ENCODE measurements around the gene UBE2I.
"Not testable (repeated sequence)": the region's sequence is repeated elsewhere in the genome, so short reads cannot be mapped to it uniquely, and the experiment has no call there.

UBE2I gene

GRCh38 chr16:1314399-1315068, 5.1 kb downstream of the UBE2I start:
- no peak for DNase-seq (ENCODE audit: low spot score)

- no peak for DNase-seq (ENCODE audit: low spot score)
These were observed 5.9 kb downstream of the UBE2I start for GRCh38 chr16:1315081-1316032.

DNA sequence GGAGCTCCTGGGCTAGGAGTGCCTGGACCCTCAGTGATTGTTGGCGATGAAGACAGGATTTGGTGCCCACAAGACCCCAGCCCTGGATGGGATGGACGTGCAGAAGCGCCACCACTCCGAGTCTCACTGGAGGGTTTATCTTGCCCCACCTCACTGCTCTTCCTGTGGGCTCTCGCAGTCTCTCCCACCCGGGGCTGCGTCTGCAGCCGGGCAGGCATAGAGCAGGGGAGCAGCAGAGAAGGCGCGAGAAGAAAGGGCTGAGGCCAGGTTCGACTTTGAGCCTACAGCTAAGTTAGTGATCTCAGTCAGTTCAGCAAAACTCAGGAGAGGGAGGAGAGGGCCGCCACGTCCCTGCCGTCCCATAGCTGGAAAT, 6.6 kb downstream of the UBE2I start:
- DNase-seq (ENCODE audit: low spot score) = no peak

GRCh38 chr16:1317479-1318267, 8.2 kb downstream of the UBE2I start:
- no peak for DNase-seq (ENCODE audit: low spot score)

DNA sequence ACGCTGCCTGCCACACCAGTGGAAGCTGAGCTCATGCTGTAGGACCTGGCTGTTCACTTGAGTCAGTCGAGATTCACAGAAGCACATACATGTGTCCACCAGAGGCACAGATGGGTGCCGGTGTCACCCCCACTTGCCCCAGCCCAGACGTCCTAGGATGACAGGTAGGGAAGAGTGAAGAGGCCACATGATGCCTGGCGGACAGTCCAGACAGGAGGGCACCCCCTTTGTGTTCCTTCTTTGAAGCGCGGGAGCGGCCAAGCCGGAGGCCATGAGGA, 8.8 kb downstream of the UBE2I start:
- DNase-seq (ENCODE audit: low spot score) = no peak

DNA sequence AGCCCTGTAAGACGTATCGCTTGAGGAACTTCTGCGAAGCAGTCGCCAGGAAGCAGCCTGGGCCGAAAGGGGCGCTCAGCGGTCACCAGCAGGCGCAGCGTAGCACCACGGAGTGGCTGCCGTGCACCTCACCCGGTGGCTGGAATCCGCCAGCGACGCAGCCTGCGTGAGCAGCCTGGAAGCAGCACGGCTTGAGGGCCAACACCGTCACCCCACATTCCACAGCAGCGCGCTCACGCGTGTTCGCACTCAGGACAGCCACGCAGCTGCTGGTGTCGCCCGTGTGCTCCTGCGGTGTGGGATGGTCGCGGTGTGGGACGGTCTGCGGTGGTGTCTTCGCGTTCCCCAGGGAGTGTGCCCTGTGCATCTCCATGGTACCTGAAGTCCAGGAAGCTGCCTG, 9.6 kb downstream of the UBE2I start:
- DNase-seq (ENCODE audit: low spot score) = no peak

DNA sequence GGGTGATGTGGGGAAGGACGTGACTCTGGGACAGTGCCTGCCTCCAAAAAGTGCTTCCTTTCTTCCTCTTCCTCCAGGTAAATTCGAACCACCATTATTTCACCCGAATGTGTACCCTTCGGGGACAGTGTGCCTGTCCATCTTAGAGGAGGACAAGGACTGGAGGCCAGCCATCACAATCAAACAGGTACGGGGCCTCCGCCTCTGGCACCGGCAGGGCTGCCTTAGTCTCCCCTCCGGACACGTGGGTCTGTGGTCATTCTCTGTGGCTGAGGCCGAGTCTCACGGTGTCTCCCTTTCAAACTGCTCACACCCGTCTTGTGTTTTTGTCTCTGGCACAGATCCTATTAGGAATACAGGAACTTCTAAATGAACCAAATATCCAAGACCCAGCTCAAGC, 10.7 kb downstream of the UBE2I start:
- DNase-seq (ENCODE audit: low spot score) = no peak

DNA sequence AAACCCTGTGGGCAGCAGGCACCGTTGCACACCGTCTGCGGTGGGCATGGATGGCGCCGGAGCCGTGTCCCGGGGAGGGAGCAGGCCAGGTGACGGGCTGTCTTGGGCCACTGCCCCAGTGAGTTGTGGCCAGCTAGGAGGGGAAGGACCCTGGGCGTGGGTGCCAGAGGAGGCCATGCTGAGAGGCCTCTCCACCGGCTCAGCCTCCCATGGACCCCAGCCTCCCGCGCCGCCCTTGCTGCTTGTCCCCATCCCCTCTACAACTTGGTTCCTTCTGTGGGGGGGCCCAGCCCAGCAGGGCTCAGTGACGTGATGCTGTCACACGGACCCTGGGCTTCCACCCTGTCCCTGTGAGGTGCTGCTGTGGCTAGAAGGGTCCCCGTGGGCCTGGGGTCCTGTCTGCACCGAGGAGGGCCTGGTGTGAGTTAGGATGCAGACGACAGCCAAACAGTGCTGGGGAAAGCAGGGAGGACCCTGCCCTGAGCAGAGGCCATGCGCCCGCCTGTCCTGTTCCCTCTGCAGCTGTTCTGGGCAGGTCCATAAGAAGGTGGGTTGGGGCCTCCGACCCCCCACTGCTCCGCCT, 11.3 kb downstream of the UBE2I start:
- DNase-seq (ENCODE audit: low spot score) = no peak

GRCh38 chr16:1322407-1322806, 13.0 kb downstream of the UBE2I start:
- no peak for DNase-seq (ENCODE audit: low spot score)

GRCh38 chr16:1323296-1324239, 14.1 kb downstream of the UBE2I start:
- DNase-seq (ENCODE audit: low spot score) = no peak

- no peak for DNase-seq (ENCODE audit: low spot score)
These were observed 14.9 kb downstream of the UBE2I start for GRCh38 chr16:1324286-1324826.

- no peak for DNase-seq (ENCODE audit: low spot score)
These were observed 15.8 kb downstream of the UBE2I start for GRCh38 chr16:1325261-1325660.

DNA sequence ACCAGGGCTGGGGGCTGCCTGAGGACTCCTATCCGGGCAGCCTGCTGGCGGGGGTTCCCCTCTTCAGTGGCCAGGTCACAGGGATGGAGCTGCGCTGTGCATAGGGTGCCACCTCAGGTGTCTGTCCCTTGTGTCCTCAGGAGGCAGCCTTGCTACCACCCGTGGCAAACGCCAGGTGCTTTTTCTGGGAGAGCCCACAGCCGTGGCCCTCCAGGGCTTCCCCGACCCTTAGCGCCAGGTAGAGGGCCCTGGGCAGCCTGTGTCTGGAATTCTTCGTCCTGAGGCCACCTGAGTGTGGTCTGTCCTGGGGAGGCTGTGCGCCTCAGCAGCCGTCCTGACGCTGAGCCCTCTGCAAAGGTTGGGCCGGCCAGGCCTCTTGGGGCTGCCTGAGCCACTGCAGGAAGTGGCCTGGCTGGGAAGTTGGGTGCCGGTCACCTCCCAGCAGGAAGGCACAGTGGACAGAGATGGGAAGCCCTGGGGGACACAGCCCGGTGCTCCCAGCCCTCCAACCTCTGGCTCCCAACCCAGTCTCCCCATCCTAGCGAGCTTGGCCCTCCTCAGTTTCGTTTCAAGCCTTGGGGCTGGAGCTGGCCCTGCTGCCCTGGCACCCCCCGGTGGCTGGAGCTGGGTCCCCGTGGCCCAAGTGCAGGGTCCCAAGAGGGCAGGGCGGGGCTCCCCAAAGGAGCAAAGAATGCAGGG, 16.4 kb downstream of the UBE2I start:
- DNase-seq (ENCODE audit: low spot score) = no peak

GRCh38 chr16:1326391-1326790, 17.0 kb downstream of the UBE2I start:
- DNase-seq (ENCODE audit: low spot score) = no peak

- DNase-seq (ENCODE audit: low spot score) = no peak
These were observed 17.6 kb downstream of the UBE2I start for GRCh38 chr16:1326946-1327618.

DNA sequence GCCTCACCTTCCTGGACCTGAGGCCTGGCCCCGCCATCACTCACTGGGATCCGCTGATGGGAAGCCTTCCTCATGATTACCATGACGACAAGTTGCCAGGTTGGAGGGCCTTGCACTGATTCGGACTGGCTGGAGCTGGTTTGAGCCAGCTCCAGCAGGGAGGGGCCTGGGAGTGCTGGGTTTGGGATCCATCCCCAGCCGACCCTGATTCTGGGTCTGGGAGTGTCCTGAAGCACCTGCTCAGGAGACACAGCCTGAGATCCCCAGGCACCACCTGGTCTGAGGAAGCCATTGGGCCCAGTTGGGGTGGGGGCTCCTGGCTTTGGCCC, 18.1 kb downstream of the UBE2I start:
- no peak for DNase-seq (ENCODE audit: low spot score)

- DNase-seq (ENCODE audit: low spot score) = not testable (repeated sequence)
These were observed 18.7 kb downstream of the UBE2I start for GRCh38 chr16:1328136-1328535.

GRCh38 chr16:1328961-1329360, 19.5 kb downstream of the UBE2I start:
- not testable (repeated sequence) for DNase-seq (ENCODE audit: low spot score)

DNA sequence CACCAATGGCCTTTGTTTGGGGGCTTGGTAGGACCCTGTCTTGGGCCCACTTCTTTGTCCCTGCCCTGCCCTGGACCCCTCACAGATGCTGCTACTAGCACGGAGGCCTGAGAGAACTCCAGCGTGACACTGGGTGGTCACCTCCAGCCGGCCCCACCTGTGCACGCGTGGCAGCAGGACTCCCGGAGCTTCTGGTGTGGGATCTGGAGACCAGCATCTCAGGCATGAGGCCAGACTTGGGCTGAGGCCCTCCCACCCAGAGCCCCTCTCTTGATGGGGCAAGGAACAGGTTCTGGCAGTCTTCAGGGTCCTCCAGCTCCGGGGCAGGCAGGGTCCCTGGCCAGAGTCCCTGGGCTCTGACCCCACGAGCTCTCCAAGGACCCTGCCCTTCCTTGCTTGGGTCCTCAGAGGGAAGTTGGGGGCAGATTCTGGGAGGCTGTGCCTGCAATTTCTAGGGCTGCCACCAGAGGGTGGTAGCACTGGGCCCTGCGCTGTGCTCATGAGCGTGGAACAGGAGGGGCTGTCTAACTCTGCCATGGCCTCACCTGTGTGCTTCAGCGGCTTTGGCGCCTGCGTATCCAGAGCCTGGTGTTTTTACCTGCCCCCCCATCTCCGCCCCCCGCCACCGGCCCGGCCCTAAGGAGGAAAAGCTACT, 21.0 kb downstream of the UBE2I start:
- no peak for DNase-seq (ENCODE audit: low spot score)
